Astrocyte (in vitro differentiated cells and primary cell): Measurements from ENCODE around the gene ANGPTL7. TPM values are rescaled to one million over a fixed set of nuclear protein-coding genes. Genes with fewer than 3 reads are reported as not detected.
A peak's percentile ranks its signal among the peaks of the same experiment; 100 is the strongest.
"Not testable (repeated sequence)": the region's sequence is repeated elsewhere in the genome, so short reads cannot be mapped to it uniquely, and the experiment has no call there.

Experiments
- DNase-seq: peaks from one replicate; pipeline ENCODE4 v3.0.0-alpha.2; 2010; ENCODE audit warnings: low read depth
- FAIRE-seq: peaks from 2 replicates; lab custom pipeline; 2011; peaks lifted over from hg19 to GRCh38; lab: Jason Lieb, UNC
- H2AFZ ChIP-seq: 2 replicates; pipeline ENCODE4 v1.6.0; 2012; ENCODE audit warnings: low read depth, low read length, inconsistent platforms
- H3K27ac ChIP-seq: 2 replicates; pipeline ENCODE4 v1.5.1; 2011; ENCODE audit warnings: low read depth, low read length, inconsistent platforms
- H3K27me3 ChIP-seq: 2 replicates; pipeline ENCODE4 v1.6.0; 2011; ENCODE audit warnings: low read length, inconsistent platforms; ENCODE audit not compliant: insufficient read depth
- H3K36me3 ChIP-seq: 2 replicates; pipeline ENCODE4 v1.5.1; 2011; ENCODE audit warnings: low read length, inconsistent platforms; ENCODE audit not compliant: insufficient read depth
- H3K4me1 ChIP-seq: 2 replicates; pipeline ENCODE4 v1.5.1; 2011; ENCODE audit warnings: low read length, inconsistent platforms; ENCODE audit not compliant: insufficient read depth
- H3K4me2 ChIP-seq: 2 replicates; pipeline ENCODE4 v1.6.0; 2012; ENCODE audit warnings: low read length, inconsistent platforms
- H3K4me3 ChIP-seq: 2 replicates; pipeline ENCODE4 v1.5.1; 2011; ENCODE audit warnings: low read depth, mild to moderate bottlenecking, low read length, inconsistent platforms; ENCODE audit not compliant: insufficient read depth
- H3K79me2 ChIP-seq: 2 replicates; pipeline ENCODE4 v1.6.0; 2012; ENCODE audit warnings: mild to moderate bottlenecking, low read length, inconsistent platforms; ENCODE audit not compliant: insufficient read depth
- H3K9ac ChIP-seq: 2 replicates; pipeline ENCODE4 v1.6.0; 2012; ENCODE audit warnings: mild to moderate bottlenecking, low read length, inconsistent platforms
- H3K9me3 ChIP-seq: 2 replicates; pipeline ENCODE4 v1.5.1; 2012; ENCODE audit warnings: low read depth, mild to moderate bottlenecking, low read length, inconsistent platforms; ENCODE audit not compliant: insufficient read depth
- H4K20me1 ChIP-seq: 2 replicates; pipeline ENCODE4 v1.6.0; 2012; ENCODE audit warnings: low read length, inconsistent platforms; ENCODE audit not compliant: insufficient read depth
- H3K27ac Mint-ChIP-seq: one replicate; pipeline ENCODE4 v1.8.0; 2021; ENCODE audit warnings: mild to moderate bottlenecking, mixed read lengths; ENCODE audit not compliant: unreplicated experiment
- H3K27me3 Mint-ChIP-seq: one replicate; pipeline ENCODE4 v1.8.0; 2021; ENCODE audit warnings: low read depth, mixed read lengths; ENCODE audit not compliant: unreplicated experiment
- H3K36me3 Mint-ChIP-seq: one replicate; pipeline ENCODE4 v1.8.0; 2021; ENCODE audit warnings: low read depth, mixed read lengths; ENCODE audit not compliant: unreplicated experiment
- H3K4me1 Mint-ChIP-seq: one replicate; pipeline ENCODE4 v1.8.0; 2021; ENCODE audit warnings: low read depth, mixed read lengths; ENCODE audit not compliant: unreplicated experiment
- H3K4me3 Mint-ChIP-seq: one replicate; pipeline ENCODE4 v1.8.0; 2021; ENCODE audit warnings: mild to moderate bottlenecking, moderate library complexity, mixed read lengths; ENCODE audit not compliant: unreplicated experiment
- H3K9me3 Mint-ChIP-seq: one replicate; pipeline ENCODE4 v1.8.0; 2021; ENCODE audit warnings: mild to moderate bottlenecking, mixed read lengths; ENCODE audit not compliant: unreplicated experiment
- CTCF ChIP-seq: IDR thresholded peaks from 2 replicates; pipeline ENCODE4 v1.5.1; 2011; ENCODE audit warnings: low read depth, mild to moderate bottlenecking, inconsistent platforms, low read length, moderate library complexity; ENCODE audit not compliant: insufficient read depth
- EZH2 ChIP-seq: IDR thresholded peaks from 2 replicates; pipeline ENCODE4 v1.6.1; 2012; ENCODE audit warnings: mild to moderate bottlenecking, low read length, inconsistent platforms; ENCODE audit not compliant: insufficient read depth
- total RNA-seq: library from RNA; stranded (reverse); gene quantifications from 2 replicates; pipeline ENCODE4 v1.2.1, GENCODE V29; 2021

The ANGPTL7 gene
- total RNA-seq, 1 donor from 2014 or later, result 0.86 TPM

DNA sequence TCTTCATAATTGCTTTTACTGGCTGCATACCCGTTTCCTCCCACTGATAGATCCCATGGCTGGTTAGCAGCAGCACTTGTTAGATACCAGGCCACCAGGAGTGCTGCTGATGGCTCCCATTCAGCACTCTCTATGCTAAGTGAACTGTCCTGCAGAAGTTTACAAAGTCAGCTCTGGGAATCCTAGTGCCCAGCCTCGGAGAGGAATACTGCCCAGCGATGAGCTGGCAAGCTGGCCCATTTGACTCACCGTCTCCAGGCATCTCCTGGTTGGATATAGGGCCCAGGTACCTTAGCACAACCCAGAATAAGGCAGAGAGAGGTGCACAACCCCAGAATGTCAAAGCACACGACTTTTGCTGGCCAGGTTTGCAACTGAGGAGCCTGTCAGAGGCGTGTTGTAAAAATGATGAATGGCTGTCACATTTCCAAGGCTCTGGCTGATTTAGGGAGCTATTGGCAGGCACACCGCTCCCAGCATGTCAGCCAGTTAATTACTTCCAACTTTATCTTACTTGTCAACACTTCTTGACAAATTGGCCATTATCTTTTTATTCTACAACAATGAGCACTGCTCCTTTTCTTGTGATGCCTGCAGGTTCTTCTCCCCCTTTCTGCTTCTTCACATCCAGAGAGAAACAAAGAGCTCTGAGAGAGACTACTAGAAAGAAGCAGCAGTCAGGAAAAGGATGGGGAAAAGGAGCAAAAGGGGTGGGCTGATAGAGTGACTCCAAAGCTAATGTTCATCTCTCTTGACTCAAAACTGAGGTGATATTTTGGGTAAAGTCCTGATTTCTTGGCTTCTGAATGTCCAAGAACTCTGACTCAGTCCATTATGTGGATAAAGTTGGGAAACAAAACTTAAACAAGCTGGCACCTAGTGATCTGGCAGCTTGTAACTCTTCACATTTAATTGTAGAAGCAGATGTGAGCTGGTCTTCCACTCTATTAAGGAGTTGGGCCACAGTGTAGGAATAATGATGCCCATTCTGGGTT, 10.8 kb upstream of the ANGPTL7 start:
- Mint-ChIP-seq H3K4me1 (peaks cover 50% of the 10 kb centered on the region), H3K9me3 (no peaks in the 10 kb centered on the region), H3K27me3 (no peaks in the 10 kb centered on the region), H3K4me3 (no peak overlapping the region), H3K27ac (no peak overlapping the region), H3K36me3 (peaks cover 11% of the 10 kb centered on the region)
- H3K4me1 ChIP-seq, result peaks cover 23% of the 10 kb centered on the region
- TF ChIP-seq CTCF, result no peak
- TF ChIP-seq EZH2, result no peak
- no peaks in the 10 kb centered on the region for H3K79me2 ChIP-seq
- no peak overlapping the region for H3K27ac ChIP-seq
- no peaks in the 10 kb centered on the region for H3K9me3 ChIP-seq
- H3K27me3 ChIP-seq, result no peaks in the 10 kb centered on the region
- H3K9ac ChIP-seq, result no peak overlapping the region
- H3K36me3 ChIP-seq, result no peaks in the 10 kb centered on the region
- H2AFZ ChIP-seq, result no peak overlapping the region
- peaks cover 14% of the 10 kb centered on the region for H4K20me1 ChIP-seq
- DNase-seq (peak; percentile 18), FAIRE-seq (no peak)
- no peak overlapping the region for H3K4me2 ChIP-seq
- H3K4me3 ChIP-seq, result no peak overlapping the region

- no peak for FAIRE-seq
These were observed 10.0 kb upstream of the ANGPTL7 start for GRCh38 chr1:11179125-11179524.

GRCh38 chr1:11179749-11180148, 9.4 kb upstream of the ANGPTL7 start:
- not testable (repeated sequence) for H3K9ac ChIP-seq, H3K4me3 ChIP-seq, H3K9me3 Mint-ChIP-seq, H3K27me3 ChIP-seq, H3K36me3 ChIP-seq, H3K27ac Mint-ChIP-seq, H3K4me3 Mint-ChIP-seq, H2AFZ ChIP-seq, FAIRE-seq, H3K27me3 Mint-ChIP-seq, H3K27ac ChIP-seq, H3K9me3 ChIP-seq, H3K79me2 ChIP-seq
- peaks cover 11% of the 10 kb centered on the region for H3K36me3 Mint-ChIP-seq
- Histone ChIP-seq H3K4me1 (peaks cover 23% of the 10 kb centered on the region), H3K4me2 (peak overlapping the region; percentile 5), H4K20me1 (peaks cover 14% of the 10 kb centered on the region)
- H3K4me1 Mint-ChIP-seq, result peaks cover 42% of the 10 kb centered on the region
- DNase-seq, result peak; percentile 41

More at GRCh38 chr1:11179125-11179524, 10.0 kb upstream of the ANGPTL7 start:
- Histone ChIP-seq H2AFZ (no peak overlapping the region), H3K79me2 (no peaks in the 10 kb centered on the region), H3K4me3 (no peak overlapping the region), H3K36me3 (no peaks in the 10 kb centered on the region), H3K4me1 (peaks cover 23% of the 10 kb centered on the region), H3K9me3 (no peaks in the 10 kb centered on the region), H3K9ac (no peak overlapping the region), H4K20me1 (peaks cover 14% of the 10 kb centered on the region), H3K27me3 (no peaks in the 10 kb centered on the region), H3K27ac (no peak overlapping the region), H3K4me2 (peak overlapping the region; percentile 5)
- H3K36me3 Mint-ChIP-seq, result peaks cover 11% of the 10 kb centered on the region
- no peak for DNase-seq
- peaks cover 47% of the 10 kb centered on the region for H3K4me1 Mint-ChIP-seq
- H3K9me3 Mint-ChIP-seq, result no peaks in the 10 kb centered on the region
- no peak overlapping the region for H3K27ac Mint-ChIP-seq
- no peaks in the 10 kb centered on the region for H3K27me3 Mint-ChIP-seq
- H3K4me3 Mint-ChIP-seq, result no peak overlapping the region
- no peak for TF ChIP-seq EZH2
- TF ChIP-seq CTCF, result no peak
